ENCODE measurements around the gene PCDH9. TPM values are rescaled to one million over a fixed set of nuclear protein-coding genes. Genes with fewer than 3 reads are reported as not detected.

PCDH9 gene
- total and polyA plus RNA-seq, 2 experiments from 2014 or later: 0.31 to 0.52 TPM

DNA sequence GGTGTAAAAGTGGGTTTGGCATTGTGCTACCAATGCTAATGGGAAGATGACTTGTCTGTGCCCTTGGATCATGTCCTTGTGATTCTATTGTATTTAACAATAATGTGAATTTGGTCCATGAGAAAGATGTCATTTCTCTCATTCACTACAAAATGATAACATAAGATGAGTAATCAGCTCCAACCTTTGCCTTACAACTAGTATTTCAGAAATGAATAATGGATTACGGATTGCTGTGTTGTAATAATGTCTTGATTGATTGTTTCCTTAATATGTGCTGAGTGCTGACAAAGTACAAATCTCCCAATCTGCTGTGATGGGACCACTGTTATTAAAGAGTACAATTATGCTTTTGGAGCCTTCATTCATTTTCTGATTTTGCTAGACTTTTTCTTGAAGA is 375.0 kb downstream of the PCDH9 start:
- Histone ChIP-seq H3K4me1 (ENCODE audit: insufficient read depth) (peaks cover 11% of the 10 kb centered on the region), H3K79me2 (replicated peaks; ENCODE audit: insufficient read depth) (no peaks in the 10 kb centered on the region), H3K4me3 (no peak overlapping the region), H3K27ac (ENCODE audit: low read depth) (no peak overlapping the region), H3K36me3 (ENCODE audit: insufficient read depth) (no peaks in the 10 kb centered on the region), H3K9me2 (ENCODE audit: insufficient read depth) (no peaks in the 10 kb centered on the region), H3K27me3 (ENCODE audit: insufficient read depth) (no peaks in the 10 kb centered on the region), H3K4me2 (no peak overlapping the region), H2AFZ (no peak overlapping the region), H4K20me1 (replicated peaks; ENCODE audit: insufficient read depth) (no peaks in the 10 kb centered on the region), H3F3A (replicated peaks; ENCODE audit: low read depth) (no peaks in the 10 kb centered on the region)
- H3K27ac Mint-ChIP-seq: no peak overlapping the region
- no peak overlapping the region for H3K4me3 Mint-ChIP-seq
- ATAC-seq (no peak), DNase-seq (ENCODE audit: low spot score) (no peak)
- H3K9me3 Mint-ChIP-seq: peaks cover 2% of the 10 kb centered on the region; the same call in 1 of the 3 replicates
- no peaks in the 10 kb centered on the region for H3K27me3 Mint-ChIP-seq (ENCODE audit: insufficient read depth, low read depth, poor library complexity)
- peaks cover 14% of the 10 kb centered on the region for H3K4me1 Mint-ChIP-seq
- TF ChIP-seq NANOG (IDR thresholded peaks at IDR 0.05; ENCODE audit: borderline replicate concordance) (no peak), ZNF331 (CRISPR knock-in tag; IDR thresholded peaks at IDR 0.05; ENCODE audit: low read depth) (no peak), JUNB (IDR thresholded peaks at IDR 0.05; ENCODE audit: unreplicated experiment) (no peak), EZH2 (IDR thresholded peaks at IDR 0.05; ENCODE audit: low read depth, unreplicated experiment) (no peak), POLR2AphosphoS5 (IDR thresholded peaks at IDR 0.05; ENCODE audit: low read depth) (no peak), STAT1 (IDR thresholded peaks at IDR 0.05; ENCODE audit: unreplicated experiment) (no peak), ZNF114 (CRISPR knock-in tag; IDR thresholded peaks at IDR 0.05) (no peak), CREB1 (CRISPR knock-in tag; IDR thresholded peaks at IDR 0.05; ENCODE audit: low read depth) (no peak), EZH2phosphoT487 (IDR thresholded peaks at IDR 0.05; ENCODE audit: unreplicated experiment) (no peak)
- TF ChIP-seq, protein P1, sequence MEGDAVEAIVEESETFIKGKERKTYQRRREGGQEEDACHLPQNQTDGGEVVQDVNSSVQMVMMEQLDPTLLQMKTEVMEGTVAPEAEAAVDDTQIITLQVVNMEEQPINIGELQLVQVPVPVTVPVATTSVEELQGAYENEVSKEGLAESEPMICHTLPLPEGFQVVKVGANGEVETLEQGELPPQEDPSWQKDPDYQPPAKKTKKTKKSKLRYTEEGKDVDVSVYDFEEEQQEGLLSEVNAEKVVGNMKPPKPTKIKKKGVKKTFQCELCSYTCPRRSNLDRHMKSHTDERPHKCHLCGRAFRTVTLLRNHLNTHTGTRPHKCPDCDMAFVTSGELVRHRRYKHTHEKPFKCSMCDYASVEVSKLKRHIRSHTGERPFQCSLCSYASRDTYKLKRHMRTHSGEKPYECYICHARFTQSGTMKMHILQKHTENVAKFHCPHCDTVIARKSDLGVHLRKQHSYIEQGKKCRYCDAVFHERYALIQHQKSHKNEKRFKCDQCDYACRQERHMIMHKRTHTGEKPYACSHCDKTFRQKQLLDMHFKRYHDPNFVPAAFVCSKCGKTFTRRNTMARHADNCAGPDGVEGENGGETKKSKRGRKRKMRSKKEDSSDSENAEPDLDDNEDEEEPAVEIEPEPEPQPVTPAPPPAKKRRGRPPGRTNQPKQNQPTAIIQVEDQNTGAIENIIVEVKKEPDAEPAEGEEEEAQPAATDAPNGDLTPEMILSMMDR (conservative IDR thresholded peaks at IDR 0.05; ENCODE audit: low read depth in 2 of 2): no peak
- TF ChIP-seq, protein P2, sequence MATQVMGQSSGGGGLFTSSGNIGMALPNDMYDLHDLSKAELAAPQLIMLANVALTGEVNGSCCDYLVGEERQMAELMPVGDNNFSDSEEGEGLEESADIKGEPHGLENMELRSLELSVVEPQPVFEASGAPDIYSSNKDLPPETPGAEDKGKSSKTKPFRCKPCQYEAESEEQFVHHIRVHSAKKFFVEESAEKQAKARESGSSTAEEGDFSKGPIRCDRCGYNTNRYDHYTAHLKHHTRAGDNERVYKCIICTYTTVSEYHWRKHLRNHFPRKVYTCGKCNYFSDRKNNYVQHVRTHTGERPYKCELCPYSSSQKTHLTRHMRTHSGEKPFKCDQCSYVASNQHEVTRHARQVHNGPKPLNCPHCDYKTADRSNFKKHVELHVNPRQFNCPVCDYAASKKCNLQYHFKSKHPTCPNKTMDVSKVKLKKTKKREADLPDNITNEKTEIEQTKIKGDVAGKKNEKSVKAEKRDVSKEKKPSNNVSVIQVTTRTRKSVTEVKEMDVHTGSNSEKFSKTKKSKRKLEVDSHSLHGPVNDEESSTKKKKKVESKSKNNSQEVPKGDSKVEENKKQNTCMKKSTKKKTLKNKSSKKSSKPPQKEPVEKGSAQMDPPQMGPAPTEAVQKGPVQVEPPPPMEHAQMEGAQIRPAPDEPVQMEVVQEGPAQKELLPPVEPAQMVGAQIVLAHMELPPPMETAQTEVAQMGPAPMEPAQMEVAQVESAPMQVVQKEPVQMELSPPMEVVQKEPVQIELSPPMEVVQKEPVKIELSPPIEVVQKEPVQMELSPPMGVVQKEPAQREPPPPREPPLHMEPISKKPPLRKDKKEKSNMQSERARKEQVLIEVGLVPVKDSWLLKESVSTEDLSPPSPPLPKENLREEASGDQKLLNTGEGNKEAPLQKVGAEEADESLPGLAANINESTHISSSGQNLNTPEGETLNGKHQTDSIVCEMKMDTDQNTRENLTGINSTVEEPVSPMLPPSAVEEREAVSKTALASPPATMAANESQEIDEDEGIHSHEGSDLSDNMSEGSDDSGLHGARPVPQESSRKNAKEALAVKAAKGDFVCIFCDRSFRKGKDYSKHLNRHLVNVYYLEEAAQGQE (IDR thresholded peaks at IDR 0.05; ENCODE audit: unreplicated experiment): no peak
- TF ChIP-seq, protein P3, sequence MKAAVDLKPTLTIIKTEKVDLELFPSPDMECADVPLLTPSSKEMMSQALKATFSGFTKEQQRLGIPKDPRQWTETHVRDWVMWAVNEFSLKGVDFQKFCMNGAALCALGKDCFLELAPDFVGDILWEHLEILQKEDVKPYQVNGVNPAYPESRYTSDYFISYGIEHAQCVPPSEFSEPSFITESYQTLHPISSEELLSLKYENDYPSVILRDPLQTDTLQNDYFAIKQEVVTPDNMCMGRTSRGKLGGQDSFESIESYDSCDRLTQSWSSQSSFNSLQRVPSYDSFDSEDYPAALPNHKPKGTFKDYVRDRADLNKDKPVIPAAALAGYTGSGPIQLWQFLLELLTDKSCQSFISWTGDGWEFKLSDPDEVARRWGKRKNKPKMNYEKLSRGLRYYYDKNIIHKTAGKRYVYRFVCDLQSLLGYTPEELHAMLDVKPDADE (IDR thresholded peaks at IDR 0.05): no peak
- TF ChIP-seq, protein P4, sequence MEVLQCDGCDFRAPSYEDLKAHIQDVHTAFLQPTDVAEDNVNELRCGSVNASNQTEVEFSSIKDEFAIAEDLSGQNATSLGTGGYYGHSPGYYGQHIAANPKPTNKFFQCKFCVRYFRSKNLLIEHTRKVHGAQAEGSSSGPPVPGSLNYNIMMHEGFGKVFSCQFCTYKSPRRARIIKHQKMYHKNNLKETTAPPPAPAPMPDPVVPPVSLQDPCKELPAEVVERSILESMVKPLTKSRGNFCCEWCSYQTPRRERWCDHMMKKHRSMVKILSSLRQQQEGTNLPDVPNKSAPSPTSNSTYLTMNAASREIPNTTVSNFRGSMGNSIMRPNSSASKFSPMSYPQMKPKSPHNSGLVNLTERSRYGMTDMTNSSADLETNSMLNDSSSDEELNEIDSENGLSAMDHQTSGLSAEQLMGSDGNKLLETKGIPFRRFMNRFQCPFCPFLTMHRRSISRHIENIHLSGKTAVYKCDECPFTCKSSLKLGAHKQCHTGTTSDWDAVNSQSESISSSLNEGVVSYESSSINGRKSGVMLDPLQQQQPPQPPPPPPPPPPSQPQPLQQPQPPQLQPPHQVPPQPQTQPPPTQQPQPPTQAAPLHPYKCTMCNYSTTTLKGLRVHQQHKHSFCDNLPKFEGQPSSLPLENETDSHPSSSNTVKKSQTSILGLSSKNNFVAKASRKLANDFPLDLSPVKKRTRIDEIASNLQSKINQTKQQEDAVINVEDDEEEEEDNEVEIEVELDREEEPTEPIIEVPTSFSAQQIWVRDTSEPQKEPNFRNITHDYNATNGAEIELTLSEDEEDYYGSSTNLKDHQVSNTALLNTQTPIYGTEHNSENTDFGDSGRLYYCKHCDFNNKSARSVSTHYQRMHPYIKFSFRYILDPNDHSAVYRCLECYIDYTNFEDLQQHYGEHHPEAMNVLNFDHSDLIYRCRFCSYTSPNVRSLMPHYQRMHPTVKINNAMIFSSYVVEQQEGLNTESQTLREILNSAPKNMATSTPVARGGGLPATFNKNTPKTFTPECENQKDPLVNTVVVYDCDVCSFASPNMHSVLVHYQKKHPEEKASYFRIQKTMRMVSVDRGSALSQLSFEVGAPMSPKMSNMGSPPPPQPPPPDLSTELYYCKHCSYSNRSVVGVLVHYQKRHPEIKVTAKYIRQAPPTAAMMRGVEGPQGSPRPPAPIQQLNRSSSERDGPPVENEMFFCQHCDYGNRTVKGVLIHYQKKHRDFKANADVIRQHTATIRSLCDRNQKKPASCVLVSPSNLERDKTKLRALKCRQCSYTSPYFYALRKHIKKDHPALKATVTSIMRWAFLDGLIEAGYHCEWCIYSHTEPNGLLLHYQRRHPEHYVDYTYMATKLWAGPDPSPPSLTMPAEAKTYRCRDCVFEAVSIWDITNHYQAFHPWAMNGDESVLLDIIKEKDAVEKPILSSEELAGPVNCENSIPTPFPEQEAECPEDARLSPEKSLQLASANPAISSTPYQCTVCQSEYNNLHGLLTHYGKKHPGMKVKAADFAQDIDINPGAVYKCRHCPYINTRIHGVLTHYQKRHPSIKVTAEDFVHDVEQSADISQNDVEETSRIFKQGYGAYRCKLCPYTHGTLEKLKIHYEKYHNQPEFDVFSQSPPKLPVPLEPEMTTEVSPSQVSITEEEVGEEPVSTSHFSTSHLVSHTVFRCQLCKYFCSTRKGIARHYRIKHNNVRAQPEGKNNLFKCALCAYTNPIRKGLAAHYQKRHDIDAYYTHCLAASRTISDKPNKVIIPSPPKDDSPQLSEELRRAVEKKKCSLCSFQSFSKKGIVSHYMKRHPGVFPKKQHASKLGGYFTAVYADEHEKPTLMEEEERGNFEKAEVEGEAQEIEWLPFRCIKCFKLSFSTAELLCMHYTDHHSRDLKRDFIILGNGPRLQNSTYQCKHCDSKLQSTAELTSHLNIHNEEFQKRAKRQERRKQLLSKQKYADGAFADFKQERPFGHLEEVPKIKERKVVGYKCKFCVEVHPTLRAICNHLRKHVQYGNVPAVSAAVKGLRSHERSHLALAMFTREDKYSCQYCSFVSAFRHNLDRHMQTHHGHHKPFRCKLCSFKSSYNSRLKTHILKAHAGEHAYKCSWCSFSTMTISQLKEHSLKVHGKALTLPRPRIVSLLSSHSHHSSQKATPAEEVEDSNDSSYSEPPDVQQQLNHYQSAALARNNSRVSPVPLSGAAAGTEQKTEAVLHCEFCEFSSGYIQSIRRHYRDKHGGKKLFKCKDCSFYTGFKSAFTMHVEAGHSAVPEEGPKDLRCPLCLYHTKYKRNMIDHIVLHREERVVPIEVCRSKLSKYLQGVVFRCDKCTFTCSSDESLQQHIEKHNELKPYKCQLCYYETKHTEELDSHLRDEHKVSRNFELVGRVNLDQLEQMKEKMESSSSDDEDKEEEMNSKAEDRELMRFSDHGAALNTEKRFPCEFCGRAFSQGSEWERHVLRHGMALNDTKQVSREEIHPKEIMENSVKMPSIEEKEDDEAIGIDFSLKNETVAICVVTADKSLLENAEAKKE (CRISPR knock-in tag; IDR thresholded peaks at IDR 0.05): no peak
- H3K36me3 Mint-ChIP-seq (ENCODE audit: low read depth): no peaks in the 10 kb centered on the region

Measured in GM23338 (cell line).